Measurements from ENCODE around the gene CRABP1. TPM values are rescaled to one million over a fixed set of nuclear protein-coding genes. Genes with fewer than 3 reads are reported as not detected.

CRABP1 gene
- total and polyA plus RNA-seq, 2 experiments from 2014 or later, result not detected

- 75 to 77% methylated on average over 7 of the region's 7 CpGs for WGBS, 2 experiments (ENCODE audit: low coverage in 1 of 2, low lambda C conversion rate in 2 of 2, missing lambda C conversion rate in 2 of 2)
- Histone ChIP-seq H3K4me1 (ENCODE audit: insufficient read depth) (peaks cover 7% of the 10 kb centered on the region), H3K27ac (no peak overlapping the region)
Measured at GRCh38 chr15:78384651-78385050, 44.5 kb downstream of the CRABP1 start.

DNA sequence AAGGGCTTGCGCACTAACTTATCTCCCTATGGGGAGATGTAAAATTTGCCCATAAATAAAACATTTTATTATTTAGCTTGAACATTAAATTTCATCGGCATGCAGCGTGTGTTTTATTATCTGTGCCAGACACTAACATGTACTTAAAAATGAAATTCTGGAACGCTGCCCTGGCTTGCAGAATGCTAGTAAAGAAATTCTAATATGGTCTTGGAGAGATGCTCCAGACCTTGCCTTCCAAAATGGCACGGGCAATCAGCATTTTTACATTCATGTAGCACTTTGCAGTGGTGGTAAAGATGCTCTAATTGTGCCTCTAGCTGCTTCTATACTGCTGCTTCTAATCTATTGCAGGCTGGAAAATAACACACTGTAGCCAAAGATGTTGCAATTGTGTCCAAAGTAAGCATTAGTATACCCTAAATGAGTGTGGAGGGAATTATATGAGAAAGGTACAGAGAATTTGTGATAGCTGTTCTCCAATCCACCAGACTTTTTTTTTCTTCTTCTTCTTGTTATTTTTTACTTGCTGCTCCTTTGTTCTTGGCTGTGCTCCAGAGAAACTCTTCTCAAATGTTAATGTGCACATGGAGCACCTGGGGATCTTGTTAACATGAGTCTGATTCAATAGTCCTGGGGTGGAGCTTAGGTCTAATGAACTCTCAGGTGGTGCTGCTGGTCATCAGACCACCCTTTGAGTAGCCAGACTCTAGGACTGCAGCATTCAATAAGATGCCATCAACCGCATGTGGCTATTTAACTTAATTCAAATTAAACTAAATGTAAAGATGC, 47.3 kb downstream of the CRABP1 start:
- no peak overlapping the region for H3K27ac ChIP-seq
- no peak overlapping the region for H2AFZ ChIP-seq
- in situ Hi-C loops (cut with MboI), result no loop called here
- H3K9me2 ChIP-seq (ENCODE audit: insufficient read depth), result no peaks in the 10 kb centered on the region
- H3F3A ChIP-seq (ENCODE audit: insufficient read depth), result peaks cover 10% of the 10 kb centered on the region
- H3K4me2 ChIP-seq (ENCODE audit: unreplicated experiment), result no peak overlapping the region
- no peaks in the 10 kb centered on the region for H3K9me3 ChIP-seq (ENCODE audit: low read depth)
- peaks cover 19% of the 10 kb centered on the region for H3K27me3 ChIP-seq (replicated peaks; ENCODE audit: insufficient read depth)
- 47 to 50% methylated on average over 6 of the region's 6 CpGs for WGBS, 2 experiments (ENCODE audit: low coverage in 1 of 2, low lambda C conversion rate in 2 of 2, missing lambda C conversion rate in 2 of 2)
- TF ChIP-seq EZH2 (IDR thresholded peaks at IDR 0.05; ENCODE audit: insufficient read depth, poor library complexity, severe bottlenecking) (no peak), EZH2phosphoT487 (IDR thresholded peaks at IDR 0.05; ENCODE audit: insufficient read depth, low read depth) (no peak)
- H3K9ac ChIP-seq, result no peak overlapping the region
- H3K4me1 ChIP-seq (ENCODE audit: insufficient read depth), result peaks cover 11% of the 10 kb centered on the region
- H3K36me3 ChIP-seq (ENCODE audit: low read depth), result no peaks in the 10 kb centered on the region
- no peaks in the 10 kb centered on the region for H3K79me2 ChIP-seq (ENCODE audit: insufficient read depth)
- no peak overlapping the region for H3K4me3 ChIP-seq
- no peak for DNase-seq
- no peaks in the 10 kb centered on the region for H4K20me1 ChIP-seq (ENCODE audit: insufficient read depth)

More at GRCh38 chr15:78384651-78385050, 44.5 kb downstream of the CRABP1 start:
- Histone ChIP-seq H3K4me3 (no peak overlapping the region), H3K27me3 (replicated peaks; ENCODE audit: insufficient read depth) (peaks cover 19% of the 10 kb centered on the region), H3K36me3 (ENCODE audit: low read depth) (no peaks in the 10 kb centered on the region), H3F3A (ENCODE audit: insufficient read depth) (no peaks in the 10 kb centered on the region; the same call in 1 of the 2 replicates), H4K20me1 (ENCODE audit: insufficient read depth) (no peaks in the 10 kb centered on the region), H3K9me2 (ENCODE audit: insufficient read depth) (no peaks in the 10 kb centered on the region), H3K79me2 (ENCODE audit: insufficient read depth) (no peaks in the 10 kb centered on the region), H3K9ac (no peak overlapping the region), H3K9me3 (ENCODE audit: low read depth) (no peaks in the 10 kb centered on the region), H3K4me2 (ENCODE audit: unreplicated experiment) (no peak overlapping the region), H2AFZ (no peak overlapping the region)
- no peak for DNase-seq
- in situ Hi-C loops (cut with MboI), result no loop called here
- no peak for TF ChIP-seq EZH2 (IDR thresholded peaks at IDR 0.05; ENCODE audit: insufficient read depth, poor library complexity, severe bottlenecking)
- TF ChIP-seq EZH2phosphoT487 (IDR thresholded peaks at IDR 0.05; ENCODE audit: insufficient read depth, low read depth), result no peak

- Histone ChIP-seq H3K27ac (no peak overlapping the region), H3K36me3 (ENCODE audit: low read depth) (no peaks in the 10 kb centered on the region), H3K27me3 (replicated peaks; ENCODE audit: insufficient read depth) (peaks cover 17% of the 10 kb centered on the region), H3K4me3 (no peak overlapping the region), H3K79me2 (ENCODE audit: insufficient read depth) (no peaks in the 10 kb centered on the region), H3K9ac (no peak overlapping the region), H3K4me1 (ENCODE audit: insufficient read depth) (peaks cover 11% of the 10 kb centered on the region), H4K20me1 (ENCODE audit: insufficient read depth) (no peaks in the 10 kb centered on the region), H3K9me3 (ENCODE audit: low read depth) (no peaks in the 10 kb centered on the region), H3K4me2 (ENCODE audit: unreplicated experiment) (no peak overlapping the region), H3F3A (ENCODE audit: insufficient read depth) (peaks cover 10% of the 10 kb centered on the region), H2AFZ (peak overlapping the region; percentile 41; the same call in 1 of the 2 replicates), H3K9me2 (ENCODE audit: insufficient read depth) (no peaks in the 10 kb centered on the region)
- TF ChIP-seq EZH2 (IDR thresholded peaks at IDR 0.05; ENCODE audit: insufficient read depth, poor library complexity, severe bottlenecking) (no peak), EZH2phosphoT487 (IDR thresholded peaks at IDR 0.05; ENCODE audit: insufficient read depth, low read depth) (no peak)
- 46 to 52% methylated on average over 12 of the region's 12 CpGs for WGBS, 2 experiments (ENCODE audit: low coverage in 1 of 2, low lambda C conversion rate in 2 of 2, missing lambda C conversion rate in 2 of 2)
- in situ Hi-C loops (cut with MboI), result no loop called here
- no peak for DNase-seq
Measured at GRCh38 chr15:78388865-78389264, 48.7 kb downstream of the CRABP1 start.

DNA sequence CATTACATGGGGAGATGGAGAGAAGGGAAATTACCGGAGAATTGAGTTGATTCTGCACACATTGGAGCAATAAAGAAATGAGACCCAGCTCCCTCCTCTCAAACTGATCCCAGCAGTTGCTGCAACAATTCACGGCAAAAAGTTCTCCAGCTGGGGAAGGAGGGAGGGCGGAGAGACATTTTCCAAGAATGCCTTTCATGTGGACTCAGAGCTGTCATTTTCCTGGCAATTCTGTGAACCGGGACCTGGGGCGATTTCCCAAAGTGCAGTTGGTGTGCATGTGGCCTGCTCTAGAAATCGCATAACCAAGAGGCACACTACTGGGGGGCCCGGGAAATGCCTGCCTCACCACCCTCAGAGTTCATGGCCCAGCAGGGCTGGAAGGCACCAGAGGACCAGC, 49.2 kb downstream of the CRABP1 start:
- peaks cover 10% of the 10 kb centered on the region for H3F3A ChIP-seq (ENCODE audit: insufficient read depth)
- H3K9me2 ChIP-seq (ENCODE audit: insufficient read depth), result no peaks in the 10 kb centered on the region
- peak; percentile 41 for DNase-seq
- no peaks in the 10 kb centered on the region for H3K9me3 ChIP-seq (ENCODE audit: low read depth)
- H3K4me3 ChIP-seq, result no peak overlapping the region
- peaks cover 11% of the 10 kb centered on the region for H3K4me1 ChIP-seq (ENCODE audit: insufficient read depth)
- no peaks in the 10 kb centered on the region for H3K79me2 ChIP-seq (ENCODE audit: insufficient read depth)
- in situ Hi-C loops (cut with MboI), result no loop called here
- TF ChIP-seq EZH2phosphoT487 (IDR thresholded peaks at IDR 0.05; ENCODE audit: insufficient read depth, low read depth), result no peak
- no peak for TF ChIP-seq EZH2 (IDR thresholded peaks at IDR 0.05; ENCODE audit: insufficient read depth, poor library complexity, severe bottlenecking)
- no peak overlapping the region for H3K9ac ChIP-seq
- H3K36me3 ChIP-seq (ENCODE audit: low read depth), result no peaks in the 10 kb centered on the region
- no peak overlapping the region for H3K27ac ChIP-seq
- peak overlapping the region; percentile 41; the same call in 1 of the 2 replicates for H2AFZ ChIP-seq
- 7 to 9% methylated on average over 7 of the region's 7 CpGs for WGBS, 2 experiments (ENCODE audit: low coverage in 1 of 2, low lambda C conversion rate in 2 of 2, missing lambda C conversion rate in 2 of 2)
- no peak overlapping the region for H3K4me2 ChIP-seq (ENCODE audit: unreplicated experiment)
- H4K20me1 ChIP-seq (ENCODE audit: insufficient read depth), result no peaks in the 10 kb centered on the region
- H3K27me3 ChIP-seq (replicated peaks; ENCODE audit: insufficient read depth), result peaks cover 12% of the 10 kb centered on the region

All from GM23248 (cell line).